ENCODE measurements around the gene STAC3.

The STAC3 gene

GRCh38 chr12:57235728-57236131, 15.3 kb downstream of the STAC3 start:
- FAIRE-seq = no peak

- FAIRE-seq = no peak
These were observed 15.8 kb downstream of the STAC3 start for GRCh38 chr12:57235017-57235727.

- no peak for FAIRE-seq
These were observed 16.4 kb downstream of the STAC3 start for GRCh38 chr12:57234571-57235016.

GRCh38 chr12:57234233-57234570, 16.8 kb downstream of the STAC3 start:
- no peak for FAIRE-seq

GRCh38 chr12:57233357-57234232, 17.4 kb downstream of the STAC3 start:
- no peak for FAIRE-seq

- no peak for FAIRE-seq
These were observed 18.7 kb downstream of the STAC3 start for GRCh38 chr12:57232156-57232756.

GRCh38 chr12:57231276-57232021, 19.5 kb downstream of the STAC3 start:
- FAIRE-seq = no peak

GRCh38 chr12:57230381-57231155, 20.4 kb downstream of the STAC3 start:
- FAIRE-seq = no peak

- peak; percentile 53 for FAIRE-seq
These were observed 21.2 kb downstream of the STAC3 start, which contains the start of gene SHMT2 for GRCh38 chr12:57229634-57230380. Gene SHMT2 (plus strand): TSS chr12:57229711. CDS start chr12:57229779, 68 bp downstream.

- no peak for FAIRE-seq
These were observed 21.8 kb downstream of the STAC3 start for GRCh38 chr12:57229046-57229633.

GRCh38 chr12:57227315-57228115, 23.5 kb downstream of the STAC3 start:
- no peak for FAIRE-seq

GRCh38 chr12:57226588-57227314, 24.2 kb downstream of the STAC3 start:
- FAIRE-seq = no peak

GRCh38 chr12:57225680-57226210, 25.2 kb downstream of the STAC3 start:
- no peak for FAIRE-seq

GRCh38 chr12:57224973-57225679, 25.9 kb downstream of the STAC3 start:
- FAIRE-seq = no peak

GRCh38 chr12:57224278-57224972, 26.6 kb downstream of the STAC3 start:
- no peak for FAIRE-seq

GRCh38 chr12:57223191-57224165, 27.5 kb downstream of the STAC3 start:
- no peak for FAIRE-seq

All from islet of Langerhans (tissue), 1 donor.